ENCODE results near the gene INPP5B. TPM values are rescaled to one million over a fixed set of nuclear protein-coding genes. Genes with fewer than 3 reads are reported as not detected.

The INPP5B gene
- total RNA-seq (2022) (18.0 and 21.5 TPM in 2 replicates), Bru-seq, nascent RNA (percentile 64 among the genes with signal in this experiment), BruChase-seq, experiment 1, labeled RNA remaining after a 6-hour chase (percentile 71 among the genes with signal in this experiment), BruChase-seq, experiment 2, labeled RNA remaining after a 2-hour chase (percentile 61 among the genes with signal in this experiment)
- long read RNA-seq, partial matches to known transcripts: 0 of 10 reads
- long read RNA-seq, other reads (novel, unspliced or antisense): 6 of 10 reads

GRCh38 chr1:37946703-37947360, at the start of gene INPP5B:
TSS of gene INPP5B (minus strand) at chr1:37947053. CDS start at chr1:37946308, 745 bp downstream.
- no peaks in the 10 kb centered on the region for H3K27me3 Mint-ChIP-seq (ENCODE audit: unreplicated experiment)

GRCh38 chr1:37995751-37996345, 49.0 kb upstream of the INPP5B start:
- no peaks in the 10 kb centered on the region for H3K27me3 Mint-ChIP-seq (ENCODE audit: unreplicated experiment)
- BruUV-seq (replicated peaks): no TSS peak
- peaks cover 36% of the 10 kb centered on the region for H3K36me3 Mint-ChIP-seq (ENCODE audit: insufficient read depth, unreplicated experiment)
- TF ChIP-seq CTCF (IDR thresholded peaks at IDR 0.05; ENCODE audit: unreplicated experiment): no peak
- no peak overlapping the region for H3K27ac Mint-ChIP-seq (ENCODE audit: unreplicated experiment)
- intact Hi-C loops (cut with micrococcal nuclease; ENCODE audit: unreplicated experiment): no loop called here
- CTCF ChIA-PET: no interaction called here
- DNase-seq: no peak
- H3K4me1 Mint-ChIP-seq (ENCODE audit: low read depth, unreplicated experiment): peaks cover 39% of the 10 kb centered on the region
- no peaks in the 10 kb centered on the region for H3K9me3 Mint-ChIP-seq (ENCODE audit: low read depth, unreplicated experiment)
- peak overlapping the region; percentile 58 for H3K4me3 Mint-ChIP-seq (ENCODE audit: low read depth, unreplicated experiment)

More at GRCh38 chr1:37946703-37947360, at the start of gene INPP5B:
- Mint-ChIP-seq H3K36me3 (ENCODE audit: insufficient read depth, unreplicated experiment) (peaks cover 20% of the 10 kb centered on the region), H3K4me1 (ENCODE audit: low read depth, unreplicated experiment) (peaks cover 14% of the 10 kb centered on the region), H3K27ac (ENCODE audit: unreplicated experiment) (peak within 1 kb of the TSS; percentile 98), H3K4me3 (ENCODE audit: low read depth, unreplicated experiment) (peak within 1 kb of the TSS; percentile 97), H3K9me3 (ENCODE audit: low read depth, unreplicated experiment) (no peaks in the 10 kb centered on the region)
- intact Hi-C loops (cut with micrococcal nuclease; ENCODE audit: unreplicated experiment): no loop called here
- no TSS peak for BruUV-seq (replicated peaks)
- CTCF ChIA-PET: interaction anchor here (0.8 kb wide), 1 partner anchor 15 kb away, joined by 4 read pairs; no protein-coding TSS in a partner anchor
- TF ChIP-seq CTCF (IDR thresholded peaks at IDR 0.05; ENCODE audit: unreplicated experiment): no peak
- DNase-seq: peak; percentile 89

GRCh38 chr1:37994886-37995566, 48.2 kb upstream of the INPP5B start:
- Mint-ChIP-seq H3K36me3 (ENCODE audit: insufficient read depth, unreplicated experiment) (peaks cover 34% of the 10 kb centered on the region), H3K27me3 (ENCODE audit: unreplicated experiment) (no peaks in the 10 kb centered on the region), H3K27ac (ENCODE audit: unreplicated experiment) (peak overlapping the region; percentile 57), H3K4me3 (ENCODE audit: low read depth, unreplicated experiment) (peak overlapping the region; percentile 58), H3K9me3 (ENCODE audit: low read depth, unreplicated experiment) (no peaks in the 10 kb centered on the region), H3K4me1 (ENCODE audit: low read depth, unreplicated experiment) (peaks cover 34% of the 10 kb centered on the region)
- no peak for DNase-seq
- intact Hi-C loops (cut with micrococcal nuclease; ENCODE audit: unreplicated experiment): no loop called here
- CTCF ChIA-PET: interaction anchor here (1.0 kb wide), 1 partner anchor 17 kb away, joined by 3 read pairs; no protein-coding TSS in a partner anchor
- BruUV-seq (replicated peaks): TSS peak; percentile 18
- TF ChIP-seq CTCF (IDR thresholded peaks at IDR 0.05; ENCODE audit: unreplicated experiment): no peak

GRCh38 chr1:37989361-37989930, 42.6 kb upstream of the INPP5B start:
- intact Hi-C loops (cut with micrococcal nuclease; ENCODE audit: unreplicated experiment): no loop called here
- H3K4me3 Mint-ChIP-seq (ENCODE audit: low read depth, unreplicated experiment): peak overlapping the region; percentile 76
- CTCF ChIA-PET: interaction anchor here (0.6 to 1.0 kb wide), 4 partner anchors 11 to 1555 kb away, joined by 3 to 5 read pairs (median 4); no protein-coding TSS in a partner anchor
- TF ChIP-seq CTCF (IDR thresholded peaks at IDR 0.05; ENCODE audit: unreplicated experiment): no peak
- H3K9me3 Mint-ChIP-seq (ENCODE audit: low read depth, unreplicated experiment): no peaks in the 10 kb centered on the region
- peak overlapping the region; percentile 65 for H3K27ac Mint-ChIP-seq (ENCODE audit: unreplicated experiment)
- DNase-seq: peak; percentile 41
- no peaks in the 10 kb centered on the region for H3K27me3 Mint-ChIP-seq (ENCODE audit: unreplicated experiment)
- TSS peak; percentile 51 for BruUV-seq (replicated peaks)
- peaks cover 16% of the 10 kb centered on the region for H3K4me1 Mint-ChIP-seq (ENCODE audit: low read depth, unreplicated experiment)
- peaks cover 46% of the 10 kb centered on the region for H3K36me3 Mint-ChIP-seq (ENCODE audit: insufficient read depth, unreplicated experiment)

Data from Calu3 (cell line).